K562 (cell line): ENCODE results near the gene CD44.

Experiments
- CTCF ChIP-seq, 3 experiments: IDR thresholded peaks in 2 of 3; conservative IDR thresholded peaks in 1 of 3; 2 replicates each; pipeline ENCODE4 v1.5.1; 2011 to 2012; ENCODE audit warnings: low read length in 3 of 3, mild to moderate bottlenecking in 3 of 3, control low read depth in 2 of 3, improper control_type of control experiment in 1 of 3, inconsistent platforms in 1 of 3, low read depth in 1 of 3, mixed read lengths in 1 of 3, moderate library complexity in 1 of 3; ENCODE audit not compliant: insufficient read depth in 2 of 3
- ELF2 ChIP-seq: fragments of 250-450 bp; sonication (Bioruptor Pico); IDR thresholded peaks from 2 replicates; pipeline ENCODE4 v1.5.0; 2021; ENCODE audit warnings: mild to moderate bottlenecking
- SP1 ChIP-seq: sonication (generic); formaldehyde crosslinking; IDR thresholded peaks from 2 replicates; pipeline ENCODE4 v1.8.1; 2022; ENCODE audit warnings: mild to moderate bottlenecking, missing genetic modification reagents
- ZFP36 ChIP-seq: fragments of 150-350 bp; IDR thresholded peaks from 2 replicates; pipeline ENCODE4 v1.6.1; 2018; ENCODE audit warnings: low read length, low read depth; ENCODE audit not compliant: partially characterized antibody
- ZNF764 ChIP-seq: fragments of 250-450 bp; sonication (Bioruptor Pico); IDR thresholded peaks from 2 replicates; pipeline ENCODE4 v1.4.0; 2020; ENCODE audit warnings: low read depth, mild to moderate bottlenecking, moderate library complexity
- TF ChIP-seq, protein P1 (sequence below): fragments of 450-650 bp; conservative IDR thresholded peaks from 2 replicates; pipeline ENCODE4 v1.6.1; 2016; ENCODE audit warnings: missing genetic modification characterization, low read depth, mild to moderate bottlenecking, missing compliant biosample characterization, moderate library complexity

- TF ChIP-seq SP1 (CRISPR knock-in tag) (no peak), ELF2 (CRISPR knock-in tag) (no peak), ZFP36 (no peak), ZNF764 (CRISPR knock-in tag) (no peak), CTCF (IDR thresholded peaks at IDR 0.05 in 2 of 3, conservative IDR thresholded peaks at IDR 0.05 in 1 of 3; ENCODE audit: insufficient read depth in 2 of 3, low read depth in 1 of 3, low read length in 3 of 3) (no peak)
- TF ChIP-seq, protein P1, sequence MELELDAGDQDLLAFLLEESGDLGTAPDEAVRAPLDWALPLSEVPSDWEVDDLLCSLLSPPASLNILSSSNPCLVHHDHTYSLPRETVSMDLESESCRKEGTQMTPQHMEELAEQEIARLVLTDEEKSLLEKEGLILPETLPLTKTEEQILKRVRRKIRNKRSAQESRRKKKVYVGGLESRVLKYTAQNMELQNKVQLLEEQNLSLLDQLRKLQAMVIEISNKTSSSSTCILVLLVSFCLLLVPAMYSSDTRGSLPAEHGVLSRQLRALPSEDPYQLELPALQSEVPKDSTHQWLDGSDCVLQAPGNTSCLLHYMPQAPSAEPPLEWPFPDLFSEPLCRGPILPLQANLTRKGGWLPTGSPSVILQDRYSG (tag): no peak
These were observed 89.4 kb downstream of the CD44 start for GRCh38 chr11:35228328-35228725.
